Gastrocnemius medialis (tissue), 4 donors: ENCODE measurements around the gene CARD8. TPM values are rescaled to one million over a fixed set of nuclear protein-coding genes. Genes with fewer than 3 reads are reported as not detected.
"Not testable (repeated sequence)": the region's sequence is repeated elsewhere in the genome, so short reads cannot be mapped to it uniquely, and the experiment has no call there.

Experiments used
- ATAC-seq, 2 donors: fragments of 150-250 bp; one replicate each; pipeline ENCODE4 v1.9.1; 2016
- DNase-seq, 2 donors: peaks; one replicate each; pipeline ENCODE4 v3.0.0-alpha.2; 2019
- H3K27ac ChIP-seq, 4 donors: fragments of 200-600 bp; sonication (generic); 1 replicate in 1 of 4; 2 replicates in 3 of 4; pipeline ENCODE4 v1.5.1; 2016 to 2018; ENCODE audit warnings: mild to moderate bottlenecking in 2 of 4, moderate library complexity in 1 of 4
- H3K27me3 ChIP-seq, 3 donors: fragments of 200-600 bp; sonication (generic) in 2 of 3; 1 replicate in 1 of 3; 2 replicates in 2 of 3; pipeline versions ENCODE4 v1.5.1 to v1.6.0; 2016 to 2019; ENCODE audit warnings: mild to moderate bottlenecking in 1 of 3, moderate library complexity in 1 of 3
- H3K36me3 ChIP-seq, 2 donors: fragments of 200-600 bp; sonication (generic) in 1 of 2; one replicate each; pipeline ENCODE4 v1.5.1; 2017 to 2018
- H3K4me1 ChIP-seq, 2 donors: fragments of 200-600 bp; sonication (generic) in 1 of 2; one replicate each; pipeline ENCODE4 v1.5.1; 2016 to 2017; ENCODE audit warnings: mild to moderate bottlenecking in 2 of 2
- H3K4me3 ChIP-seq, 4 donors: fragments of 200-600 bp; sonication (generic) in 3 of 4; 1 replicate in 1 of 4; 2 replicates in 3 of 4; pipeline ENCODE4 v1.5.1; 2016 to 2019; ENCODE audit warnings: mild to moderate bottlenecking in 2 of 4
- H3K9me3 ChIP-seq, 3 donors: fragments of 200-600 bp; sonication (generic) in 2 of 3; 1 replicate in 1 of 3; 2 replicates in 2 of 3; pipeline ENCODE4 v1.5.1; 2016 to 2019
- POLR2A ChIP-seq, 2 donors: fragments of 450-650 bp; IDR thresholded peaks; one replicate each; pipeline ENCODE4 v1.6.1; 2017; ENCODE audit warnings: antibody characterized with exemption in 2 of 2, mild to moderate bottlenecking in 2 of 2, moderate library complexity in 2 of 2
- in situ Hi-C, 4 donors: fragments of 200-750 bp; cut with MboI; loops; one replicate each; pipeline versions ENCODE4 v1.15.0 to v1.8.0; 2017; ENCODE audit warnings: low sequenced_read_pairs in 4 of 4
- intact Hi-C: fragments of 100-400 bp; cut with DNase I; formaldehyde crosslinking; loops from one replicate; pipeline ENCODE4 v1.15.1; 2023; ENCODE audit warnings: low total_unique reads
- total RNA-seq, 4 donors: library from RNA; depleted of rRNA; stranded (reverse); fragments of >200 nt; gene quantifications; one replicate each; pipeline versions ENCODE4 v1.1.0 to v1.2.3, GENCODE V29; 2016
- TF ChIP-seq, protein P1 (sequence below), 5 experiments: fragments of 450-650 bp in 3 of 5; fragments of 200-600 bp in 2 of 5; sonication (generic) in 2 of 5; IDR thresholded peaks in 4 of 5; conservative IDR thresholded peaks in 1 of 5; 1 replicate in 4 of 5; 2 replicates in 1 of 5; pipeline ENCODE4 v1.5.1; 2016 to 2019; ENCODE audit warnings: antibody characterized with exemption in 5 of 5, mild to moderate bottlenecking in 3 of 5, moderate library complexity in 3 of 5

The CARD8 gene
- total RNA-seq, 4 donors from 2014 or later, result 15.7 to 23.3 (median 20.2) TPM

- Histone ChIP-seq H3K9me3 (no peaks in the 10 kb centered on the region), H3K4me3 (no peak overlapping the region), H3K36me3 (no peaks in the 10 kb centered on the region), H3K27ac (no peak overlapping the region), H3K4me1 (peaks cover 3 to 4% of the 10 kb centered on the region in 2 donors), H3K27me3 (peaks cover 0 to 8% (median 3%) of the 10 kb centered on the region in 3 donors)
- ATAC-seq, result no peak
- in situ Hi-C loops (no loop called here), intact Hi-C loops (no loop called here)
- no peak for DNase-seq
- TF ChIP-seq, protein P1, sequence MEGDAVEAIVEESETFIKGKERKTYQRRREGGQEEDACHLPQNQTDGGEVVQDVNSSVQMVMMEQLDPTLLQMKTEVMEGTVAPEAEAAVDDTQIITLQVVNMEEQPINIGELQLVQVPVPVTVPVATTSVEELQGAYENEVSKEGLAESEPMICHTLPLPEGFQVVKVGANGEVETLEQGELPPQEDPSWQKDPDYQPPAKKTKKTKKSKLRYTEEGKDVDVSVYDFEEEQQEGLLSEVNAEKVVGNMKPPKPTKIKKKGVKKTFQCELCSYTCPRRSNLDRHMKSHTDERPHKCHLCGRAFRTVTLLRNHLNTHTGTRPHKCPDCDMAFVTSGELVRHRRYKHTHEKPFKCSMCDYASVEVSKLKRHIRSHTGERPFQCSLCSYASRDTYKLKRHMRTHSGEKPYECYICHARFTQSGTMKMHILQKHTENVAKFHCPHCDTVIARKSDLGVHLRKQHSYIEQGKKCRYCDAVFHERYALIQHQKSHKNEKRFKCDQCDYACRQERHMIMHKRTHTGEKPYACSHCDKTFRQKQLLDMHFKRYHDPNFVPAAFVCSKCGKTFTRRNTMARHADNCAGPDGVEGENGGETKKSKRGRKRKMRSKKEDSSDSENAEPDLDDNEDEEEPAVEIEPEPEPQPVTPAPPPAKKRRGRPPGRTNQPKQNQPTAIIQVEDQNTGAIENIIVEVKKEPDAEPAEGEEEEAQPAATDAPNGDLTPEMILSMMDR (IDR thresholded peaks at IDR 0.05 in 4 of 5, conservative IDR thresholded peaks at IDR 0.05 in 1 of 5), result no peak
- no peak for TF ChIP-seq POLR2A (IDR thresholded peaks at IDR 0.05)
Observed at GRCh38 chr19:48292798-48293197, 37.1 kb upstream of the CARD8 start.

DNA sequence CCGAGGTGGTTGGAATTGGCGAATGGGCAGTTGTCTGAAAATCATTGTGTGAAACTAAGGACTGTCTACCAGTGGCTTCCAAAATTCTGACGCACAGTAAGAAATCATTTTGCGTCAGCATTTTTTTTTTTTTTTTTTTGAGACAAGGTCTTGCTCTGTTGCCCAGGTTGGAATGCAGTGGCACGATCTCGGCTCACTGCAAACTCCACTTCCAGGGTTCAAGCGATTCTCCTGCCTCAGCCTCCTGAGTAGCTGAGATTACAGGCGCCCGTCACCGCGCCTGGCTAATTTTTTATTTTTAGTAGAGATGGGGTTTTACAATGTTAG lies 35.7 kb upstream of the CARD8 start:
- in situ Hi-C loops, H3K36me3 ChIP-seq, H3K9me3 ChIP-seq, H3K4me1 ChIP-seq, H3K27me3 ChIP-seq, H3K27ac ChIP-seq, DNase-seq: not testable (repeated sequence)
- intact Hi-C loops, result loop anchor here (1.0 kb wide), 1 partner anchor 24 kb away; no protein-coding TSS in a partner anchor
- peak overlapping the region in 3 of 4 donors; percentile 43 to 49 (median 48) for H3K4me3 ChIP-seq
- ATAC-seq, result peak in 1 of 2 donors; percentile 12

DNA sequence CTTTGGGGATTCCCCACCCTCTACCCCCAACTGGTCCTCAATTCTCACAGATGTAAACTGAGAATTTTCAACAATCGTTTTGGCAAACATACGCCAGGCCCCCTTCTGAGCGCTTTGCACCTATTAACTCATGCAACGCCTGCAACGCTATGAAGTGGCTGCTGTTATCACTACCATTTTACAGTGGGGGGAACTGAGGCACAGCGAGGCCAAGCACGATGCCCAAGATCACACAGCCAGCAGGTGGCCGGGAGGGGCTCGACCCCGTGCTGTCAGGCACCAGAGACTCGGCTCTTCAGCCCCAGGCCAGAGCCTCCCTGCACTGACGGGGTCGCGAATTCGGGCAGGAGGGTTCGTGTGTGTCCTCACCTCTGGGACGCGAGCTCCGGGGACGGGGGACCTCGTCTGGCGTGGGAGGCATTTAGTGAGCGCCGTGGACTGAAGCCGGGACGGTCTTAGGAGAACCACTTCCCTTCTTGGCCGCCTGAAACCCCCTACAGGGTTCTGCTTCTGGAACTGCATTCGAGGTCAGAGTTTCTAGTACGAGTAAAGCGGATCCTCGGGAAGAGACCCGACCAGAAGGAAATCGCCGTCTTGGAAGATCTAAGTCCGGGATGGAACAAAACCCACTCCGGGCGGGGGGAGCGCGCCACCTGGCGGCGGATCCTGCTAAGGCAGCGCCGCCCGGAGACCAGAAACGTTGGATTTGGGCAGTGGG lies 35.2 kb upstream of the CARD8 start:
- H3K27me3 ChIP-seq, result peaks cover 3 to 8% (median 4%) of the 10 kb centered on the region in 3 donors
- ATAC-seq (peak; percentile 92 to 95), DNase-seq (peak; percentile 38 to 51)
- in situ Hi-C loops (no loop called here), intact Hi-C loops (loop anchor here (1.0 kb wide), 1 partner anchor 24 kb away; no protein-coding TSS in a partner anchor)
- peak overlapping the region; percentile 34 to 49 (median 46) for H3K4me3 ChIP-seq
- H3K9me3 ChIP-seq, result peaks cover 0 to 4% (median 0%) of the 10 kb centered on the region in 3 donors
- peaks cover 3 to 4% of the 10 kb centered on the region in 2 donors for H3K4me1 ChIP-seq
- TF ChIP-seq, protein P1 (IDR thresholded peaks at IDR 0.05 in 4 of 5, conservative IDR thresholded peaks at IDR 0.05 in 1 of 5), result peak; percentile 88 to 99 (median 93)
- TF ChIP-seq POLR2A (IDR thresholded peaks at IDR 0.05), result no peak
- no peak overlapping the region for H3K27ac ChIP-seq
- no peaks in the 10 kb centered on the region for H3K36me3 ChIP-seq

GRCh38 chr19:48290401-48290770 lies 34.7 kb upstream of the CARD8 start:
- H3K36me3 ChIP-seq, result no peaks in the 10 kb centered on the region
- in situ Hi-C loops, result no loop called here
- peaks cover 3 to 4% of the 10 kb centered on the region in 2 donors for H3K4me1 ChIP-seq
- no peak for ATAC-seq
- H3K4me3 ChIP-seq, result peak overlapping the region in 1 of 4 donors; percentile 43
- no peak for DNase-seq
- no peak overlapping the region for H3K27ac ChIP-seq
- TF ChIP-seq, protein P1 (IDR thresholded peaks at IDR 0.05 in 4 of 5, conservative IDR thresholded peaks at IDR 0.05 in 1 of 5), result no peak
- no peak for TF ChIP-seq POLR2A (IDR thresholded peaks at IDR 0.05)
- H3K27me3 ChIP-seq, result peaks cover 3 to 8% (median 4%) of the 10 kb centered on the region in 3 donors
- H3K9me3 ChIP-seq, result peaks cover 0 to 4% (median 0%) of the 10 kb centered on the region in 3 donors
- intact Hi-C loops, result no loop called here

DNA sequence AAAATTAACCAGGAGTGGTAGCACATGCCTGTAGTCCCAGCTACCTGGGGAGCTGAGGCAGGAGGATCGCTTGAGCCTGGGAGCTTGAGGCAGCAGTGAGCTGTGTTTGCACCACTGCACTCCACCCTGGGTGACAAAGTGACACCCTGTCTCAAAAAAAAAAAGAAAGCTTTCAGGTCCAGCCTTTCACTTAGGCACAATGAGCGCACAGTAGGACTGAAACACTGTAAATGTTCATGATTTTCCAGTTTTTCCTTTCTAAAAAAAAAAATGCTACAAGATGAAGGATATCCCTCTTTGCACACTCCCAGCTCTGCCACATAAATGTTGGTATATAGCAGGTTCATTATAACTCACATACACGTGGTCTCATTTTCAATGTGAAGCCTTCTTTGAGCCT lies 32.0 kb upstream of the CARD8 start:
- ATAC-seq (no peak), DNase-seq (no peak)
- intact Hi-C loops, result no loop called here
- H3K4me3 ChIP-seq, result no peak overlapping the region
- in situ Hi-C loops, result no loop called here
- H3K27me3 ChIP-seq, result peaks cover 3 to 8% (median 4%) of the 10 kb centered on the region in 3 donors
- TF ChIP-seq, protein P1 (IDR thresholded peaks at IDR 0.05 in 4 of 5, conservative IDR thresholded peaks at IDR 0.05 in 1 of 5), result no peak
- TF ChIP-seq POLR2A (IDR thresholded peaks at IDR 0.05), result no peak
- peaks cover 3 to 4% of the 10 kb centered on the region in 2 donors for H3K4me1 ChIP-seq
- H3K36me3 ChIP-seq, result no peaks in the 10 kb centered on the region
- peaks cover 0 to 4% (median 0%) of the 10 kb centered on the region in 3 donors for H3K9me3 ChIP-seq
- H3K27ac ChIP-seq, result no peak overlapping the region
